ENCODE results near the gene PDE10A.
A peak's percentile ranks its signal among the peaks of the same experiment; 100 is the strongest.

Gene PDE10A

GRCh38 chr6:165662749-165663376, at the start of gene PDE10A:
Gene PDE10A (minus strand): TSS chr6:165663241. CDS start chr6:165662811, 430 bp downstream.
- no peak for TF ChIP-seq POLR2A (IDR thresholded peaks at IDR 0.05; ENCODE audit: low read depth, low read length)
- FAIRE-seq (no peak), DNase-seq (ENCODE audit: insufficient read length, low spot score) (peak; percentile 63)

GRCh38 chr6:165708985-165709576, 46.0 kb upstream of the PDE10A start:
- TF ChIP-seq POLR2A (IDR thresholded peaks at IDR 0.05; ENCODE audit: low read depth, low read length): no peak
- FAIRE-seq (no peak), DNase-seq (ENCODE audit: insufficient read length, low spot score) (no peak)

GRCh38 chr6:165707067-165707853, 44.2 kb upstream of the PDE10A start:
- no peak for FAIRE-seq
- TF ChIP-seq POLR2A (IDR thresholded peaks at IDR 0.05; ENCODE audit: low read depth, low read length): no peak
- DNase-seq (ENCODE audit: insufficient read length, low spot score): no peak

GRCh38 chr6:165705941-165706340, 42.9 kb upstream of the PDE10A start:
- DNase-seq (ENCODE audit: insufficient read length, low spot score): no peak
- no peak for TF ChIP-seq POLR2A (IDR thresholded peaks at IDR 0.05; ENCODE audit: low read depth, low read length)
- FAIRE-seq: no peak

GRCh38 chr6:165704045-165704748, 41.2 kb upstream of the PDE10A start:
- DNase-seq (ENCODE audit: insufficient read length, low spot score): no peak
- FAIRE-seq: no peak
- no peak for TF ChIP-seq POLR2A (IDR thresholded peaks at IDR 0.05; ENCODE audit: low read depth, low read length)

- no peak for FAIRE-seq
- TF ChIP-seq POLR2A (IDR thresholded peaks at IDR 0.05; ENCODE audit: low read depth, low read length): no peak
These were observed 39.6 kb upstream of the PDE10A start for GRCh38 chr6:165702669-165703068.

GRCh38 chr6:165701564-165702354, 38.7 kb upstream of the PDE10A start:
- no peak for TF ChIP-seq POLR2A (IDR thresholded peaks at IDR 0.05; ENCODE audit: low read depth, low read length)
- FAIRE-seq (no peak), DNase-seq (ENCODE audit: insufficient read length, low spot score) (no peak)

More at GRCh38 chr6:165702669-165703068, 39.6 kb upstream of the PDE10A start:
- DNase-seq (ENCODE audit: insufficient read length, low spot score): no peak

- TF ChIP-seq POLR2A (IDR thresholded peaks at IDR 0.05; ENCODE audit: low read depth, low read length): no peak
- DNase-seq (ENCODE audit: insufficient read length, low spot score) (no peak), FAIRE-seq (no peak)
These were observed 38.0 kb upstream of the PDE10A start for GRCh38 chr6:165701005-165701404.

GRCh38 chr6:165698868-165699267, 35.8 kb upstream of the PDE10A start:
- no peak for DNase-seq (ENCODE audit: insufficient read length, low spot score)
- no peak for FAIRE-seq
- no peak for TF ChIP-seq POLR2A (IDR thresholded peaks at IDR 0.05; ENCODE audit: low read depth, low read length)

GRCh38 chr6:165697171-165697570, 34.1 kb upstream of the PDE10A start:
- no peak for DNase-seq (ENCODE audit: insufficient read length, low spot score)
- TF ChIP-seq POLR2A (IDR thresholded peaks at IDR 0.05; ENCODE audit: low read depth, low read length): no peak
- FAIRE-seq: no peak

GRCh38 chr6:165695722-165696515, 32.9 kb upstream of the PDE10A start:
- no peak for TF ChIP-seq POLR2A (IDR thresholded peaks at IDR 0.05; ENCODE audit: low read depth, low read length)
- FAIRE-seq (no peak), DNase-seq (ENCODE audit: insufficient read length, low spot score) (no peak)

GRCh38 chr6:165694296-165694695, 31.3 kb upstream of the PDE10A start:
- FAIRE-seq: no peak

More at GRCh38 chr6:165694296-165694695, 31.3 kb upstream of the PDE10A start:
- TF ChIP-seq POLR2A (IDR thresholded peaks at IDR 0.05; ENCODE audit: low read depth, low read length): no peak
- no peak for DNase-seq (ENCODE audit: insufficient read length, low spot score)
